HepG2 (cell line): ENCODE results near the gene HYOU1. TPM values are rescaled to one million over a fixed set of nuclear protein-coding genes. Genes with fewer than 3 reads are reported as not detected.
A peak's percentile ranks its signal among the peaks of the same experiment; 100 is the strongest.

ENCODE experiments used
- BRCA1 ChIP-seq: sonication (generic); formaldehyde crosslinking; IDR thresholded peaks from 2 replicates; pipeline ENCODE4 v1.4.0; 2020; ENCODE audit warnings: missing genetic modification reagents
- FOXJ3 ChIP-seq: sonication (generic); formaldehyde crosslinking; IDR thresholded peaks from 2 replicates; pipeline ENCODE4 v1.4.0; 2020; ENCODE audit warnings: missing genetic modification reagents, mild to moderate bottlenecking, borderline replicate concordance
- GABPB1 ChIP-seq: IDR thresholded peaks from 2 replicates; pipeline ENCODE4 v1.6.1; 2016; ENCODE audit warnings: mild to moderate bottlenecking, missing genetic modification reagents, moderate library complexity, missing compliant biosample characterization
- GFI1 ChIP-seq: sonication (generic); formaldehyde crosslinking; IDR thresholded peaks from 2 replicates; pipeline ENCODE4 v1.5.0; 2020; ENCODE audit warnings: missing genetic modification reagents, mild to moderate bottlenecking, borderline replicate concordance
- HHEX ChIP-seq: IDR thresholded peaks from 2 replicates; pipeline ENCODE4 v1.6.1; 2016; ENCODE audit warnings: control low read depth
- MAFF ChIP-seq: IDR thresholded peaks from 2 replicates; pipeline ENCODE4 v1.6.1; 2011; ENCODE audit warnings: low read depth, low read length, improper control_type of control experiment
- PAX8 ChIP-seq: sonication (generic); formaldehyde crosslinking; IDR thresholded peaks from 2 replicates; pipeline ENCODE4 v1.8.0; 2022; ENCODE audit warnings: mild to moderate bottlenecking, missing genetic modification reagents, borderline replicate concordance
- ZC3H13 ChIP-seq: sonication (generic); formaldehyde crosslinking; IDR thresholded peaks from 2 replicates; pipeline ENCODE4 v1.8.1; 2023; ENCODE audit warnings: mild to moderate bottlenecking, missing genetic modification reagents, moderate library complexity
- ZFYVE20 ChIP-seq: sonication (generic); formaldehyde crosslinking; IDR thresholded peaks from 2 replicates; pipeline ENCODE4 v1.8.0; 2023; ENCODE audit warnings: low read depth, mild to moderate bottlenecking, moderate library complexity, missing genetic modification reagents, borderline replicate concordance
- ZNF180 ChIP-seq: sonication (generic); formaldehyde crosslinking; IDR thresholded peaks from 2 replicates; pipeline ENCODE4 v1.4.0; 2020; ENCODE audit warnings: low read depth, missing genetic modification reagents, borderline replicate concordance
- ZNF451 ChIP-seq: sonication (generic); formaldehyde crosslinking; IDR thresholded peaks from 2 replicates; pipeline ENCODE4 v1.5.0; 2020; ENCODE audit warnings: mild to moderate bottlenecking, missing genetic modification reagents
- ZNF629 ChIP-seq: sonication (generic); formaldehyde crosslinking; conservative IDR thresholded peaks from 2 replicates; pipeline ENCODE4 v1.5.0; 2020; ENCODE audit warnings: missing genetic modification reagents
- polyA plus RNA-seq, 8 experiments: library from polyadenylated mRNA; depleted of rRNA in 3 of 8; stranded (reverse) in 7 of 8; unstranded in 1 of 8; fragments of >200 nt; fragmentation: Illumina TruSeq in 4 of 8; extraction: Trizol in 4 of 8; gene quantifications; 2 replicates each; pipeline versions ENCODE4 v1.2.1 to v1.2.3, GENCODE V29; 2011 to 2016; ENCODE audit warnings: low read depth in 4 of 8, missing spikeins in 1 of 8, mixed read lengths in 1 of 8; ENCODE audit not compliant: insufficient read depth in 1 of 8
- total RNA-seq, 5 experiments: library from RNA; depleted of rRNA; stranded (reverse); fragments of >200 nt; fragmentation: Illumina TruSeq; extraction: Trizol; gene quantifications; 2 replicates each; pipeline ENCODE4 v1.2.3, GENCODE V29; 2016; ENCODE audit warnings: low read depth in 1 of 5
- TF ChIP-seq, protein P1 (sequence below): fragments of 450-650 bp; IDR thresholded peaks from 2 replicates; pipeline ENCODE4 v1.6.1; 2017; ENCODE audit warnings: mild to moderate bottlenecking
- TF ChIP-seq, protein P2 (sequence below): sonication (generic); formaldehyde crosslinking; IDR thresholded peaks from 2 replicates; pipeline ENCODE4 v1.9.0; 2022; ENCODE audit warnings: low read depth, missing genetic modification reagents
- TF ChIP-seq, protein P3 (sequence below): sonication (generic); IDR thresholded peaks from 2 replicates; pipeline ENCODE4 v1.6.1; 2016; ENCODE audit warnings: low read depth, borderline replicate concordance
- TF ChIP-seq, protein P4 (sequence below): sonication (generic); formaldehyde crosslinking; IDR thresholded peaks from 2 replicates; pipeline ENCODE4 v1.4.0; 2020; ENCODE audit warnings: missing genetic modification reagents
- TF ChIP-seq, protein P5 (sequence below): sonication (generic); formaldehyde crosslinking; IDR thresholded peaks from 2 replicates; pipeline ENCODE4 v1.8.0; 2022; ENCODE audit warnings: missing genetic modification reagents, low read depth, mild to moderate bottlenecking, borderline replicate concordance

The HYOU1 gene
- total and polyA plus RNA-seq, 2 of the 13 experiments (the other 11 are each of a cell fraction or from before 2014, with no cell fraction given) = 127 to 155 TPM

DNA sequence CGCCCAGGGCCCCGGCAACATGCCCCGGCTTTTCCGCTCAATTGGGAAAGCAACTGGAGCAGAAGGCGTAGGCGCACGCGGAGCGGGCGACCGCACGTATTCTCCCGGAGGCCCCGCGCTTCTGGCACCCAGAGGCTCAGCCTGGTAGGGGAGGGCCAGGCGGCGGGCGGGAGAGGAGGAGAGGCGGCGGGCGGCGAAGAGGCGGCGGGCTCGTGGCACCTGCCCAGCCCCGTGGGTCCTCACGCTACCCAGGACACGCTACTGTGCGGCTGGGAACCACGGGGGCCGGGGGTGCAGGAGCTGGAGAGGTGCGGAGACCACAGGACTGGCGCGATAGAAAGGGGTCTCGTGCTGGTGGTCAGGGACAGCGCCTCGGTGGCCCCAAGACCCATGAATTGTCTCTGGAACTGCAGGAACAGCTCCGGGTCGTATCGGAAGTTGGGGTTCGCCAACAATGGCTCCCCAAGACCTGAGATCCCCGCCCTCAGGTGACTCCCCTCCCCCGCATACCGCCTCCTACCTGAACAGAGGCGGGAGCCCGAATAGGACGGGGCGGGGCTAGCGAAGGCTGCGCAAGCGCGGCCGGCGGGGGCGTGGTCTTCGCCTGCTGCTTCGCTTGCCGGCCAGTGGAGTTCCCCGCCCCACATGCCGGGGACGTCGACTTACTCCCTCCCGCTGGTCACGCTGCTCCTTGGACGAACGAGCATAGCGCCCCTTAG, 26.5 kb downstream of the HYOU1 start, which contains the start of gene SLC37A4 (continued):
- TF ChIP-seq, protein P1, sequence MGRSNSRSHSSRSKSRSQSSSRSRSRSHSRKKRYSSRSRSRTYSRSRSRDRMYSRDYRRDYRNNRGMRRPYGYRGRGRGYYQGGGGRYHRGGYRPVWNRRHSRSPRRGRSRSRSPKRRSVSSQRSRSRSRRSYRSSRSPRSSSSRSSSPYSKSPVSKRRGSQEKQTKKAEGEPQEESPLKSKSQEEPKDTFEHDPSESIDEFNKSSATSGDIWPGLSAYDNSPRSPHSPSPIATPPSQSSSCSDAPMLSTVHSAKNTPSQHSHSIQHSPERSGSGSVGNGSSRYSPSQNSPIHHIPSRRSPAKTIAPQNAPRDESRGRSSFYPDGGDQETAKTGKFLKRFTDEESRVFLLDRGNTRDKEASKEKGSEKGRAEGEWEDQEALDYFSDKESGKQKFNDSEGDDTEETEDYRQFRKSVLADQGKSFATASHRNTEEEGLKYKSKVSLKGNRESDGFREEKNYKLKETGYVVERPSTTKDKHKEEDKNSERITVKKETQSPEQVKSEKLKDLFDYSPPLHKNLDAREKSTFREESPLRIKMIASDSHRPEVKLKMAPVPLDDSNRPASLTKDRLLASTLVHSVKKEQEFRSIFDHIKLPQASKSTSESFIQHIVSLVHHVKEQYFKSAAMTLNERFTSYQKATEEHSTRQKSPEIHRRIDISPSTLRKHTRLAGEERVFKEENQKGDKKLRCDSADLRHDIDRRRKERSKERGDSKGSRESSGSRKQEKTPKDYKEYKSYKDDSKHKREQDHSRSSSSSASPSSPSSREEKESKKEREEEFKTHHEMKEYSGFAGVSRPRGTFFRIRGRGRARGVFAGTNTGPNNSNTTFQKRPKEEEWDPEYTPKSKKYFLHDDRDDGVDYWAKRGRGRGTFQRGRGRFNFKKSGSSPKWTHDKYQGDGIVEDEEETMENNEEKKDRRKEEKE = no peak
- TF ChIP-seq, protein P2, sequence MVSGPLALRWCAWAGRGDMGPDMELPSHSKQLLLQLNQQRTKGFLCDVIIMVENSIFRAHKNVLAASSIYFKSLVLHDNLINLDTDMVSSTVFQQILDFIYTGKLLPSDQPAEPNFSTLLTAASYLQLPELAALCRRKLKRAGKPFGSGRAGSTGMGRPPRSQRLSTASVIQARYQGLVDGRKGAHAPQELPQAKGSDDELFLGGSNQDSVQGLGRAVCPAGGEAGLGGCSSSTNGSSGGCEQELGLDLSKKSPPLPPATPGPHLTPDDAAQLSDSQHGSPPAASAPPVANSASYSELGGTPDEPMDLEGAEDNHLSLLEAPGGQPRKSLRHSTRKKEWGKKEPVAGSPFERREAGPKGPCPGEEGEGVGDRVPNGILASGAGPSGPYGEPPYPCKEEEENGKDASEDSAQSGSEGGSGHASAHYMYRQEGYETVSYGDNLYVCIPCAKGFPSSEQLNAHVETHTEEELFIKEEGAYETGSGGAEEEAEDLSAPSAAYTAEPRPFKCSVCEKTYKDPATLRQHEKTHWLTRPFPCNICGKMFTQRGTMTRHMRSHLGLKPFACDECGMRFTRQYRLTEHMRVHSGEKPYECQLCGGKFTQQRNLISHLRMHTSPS (CRISPR knock-in tag) = no peak
- TF ChIP-seq, protein P3, sequence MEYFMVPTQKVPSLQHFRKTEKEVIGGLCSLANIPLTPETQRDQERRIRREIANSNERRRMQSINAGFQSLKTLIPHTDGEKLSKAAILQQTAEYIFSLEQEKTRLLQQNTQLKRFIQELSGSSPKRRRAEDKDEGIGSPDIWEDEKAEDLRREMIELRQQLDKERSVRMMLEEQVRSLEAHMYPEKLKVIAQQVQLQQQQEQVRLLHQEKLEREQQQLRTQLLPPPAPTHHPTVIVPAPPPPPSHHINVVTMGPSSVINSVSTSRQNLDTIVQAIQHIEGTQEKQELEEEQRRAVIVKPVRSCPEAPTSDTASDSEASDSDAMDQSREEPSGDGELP = peak; percentile 56; the same call in 1 of the 2 replicates
- TF ChIP-seq, protein P4, sequence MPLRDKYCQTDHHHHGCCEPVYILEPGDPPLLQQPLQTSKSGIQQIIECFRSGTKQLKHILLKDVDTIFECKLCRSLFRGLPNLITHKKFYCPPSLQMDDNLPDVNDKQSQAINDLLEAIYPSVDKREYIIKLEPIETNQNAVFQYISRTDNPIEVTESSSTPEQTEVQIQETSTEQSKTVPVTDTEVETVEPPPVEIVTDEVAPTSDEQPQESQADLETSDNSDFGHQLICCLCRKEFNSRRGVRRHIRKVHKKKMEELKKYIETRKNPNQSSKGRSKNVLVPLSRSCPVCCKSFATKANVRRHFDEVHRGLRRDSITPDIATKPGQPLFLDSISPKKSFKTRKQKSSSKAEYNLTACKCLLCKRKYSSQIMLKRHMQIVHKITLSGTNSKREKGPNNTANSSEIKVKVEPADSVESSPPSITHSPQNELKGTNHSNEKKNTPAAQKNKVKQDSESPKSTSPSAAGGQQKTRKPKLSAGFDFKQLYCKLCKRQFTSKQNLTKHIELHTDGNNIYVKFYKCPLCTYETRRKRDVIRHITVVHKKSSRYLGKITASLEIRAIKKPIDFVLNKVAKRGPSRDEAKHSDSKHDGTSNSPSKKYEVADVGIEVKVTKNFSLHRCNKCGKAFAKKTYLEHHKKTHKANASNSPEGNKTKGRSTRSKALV (CRISPR knock-in tag) = 0 out of 2 replicates have a peak, but pooled peaks have one; percentile 56
- TF ChIP-seq ZNF629 (no peak; the same call in 1 of the 2 replicates), HHEX (CRISPR knock-in tag) (no peak), PAX8 (CRISPR knock-in tag) (no peak), GABPB1 (CRISPR knock-in tag) (peak; percentile 77), BRCA1 (CRISPR knock-in tag) (peak; percentile 89), ZNF451 (0 out of 2 replicates have a peak, but pooled peaks have one; percentile 46), ZC3H13 (CRISPR knock-in tag) (no peak), ZFYVE20 (CRISPR knock-in tag) (no peak), ZNF180 (CRISPR knock-in tag) (no peak), GFI1 (CRISPR knock-in tag) (no peak; the same call in 1 of the 2 replicates), MAFF (no peak), FOXJ3 (CRISPR knock-in tag) (no peak)
- TF ChIP-seq, protein P5, sequence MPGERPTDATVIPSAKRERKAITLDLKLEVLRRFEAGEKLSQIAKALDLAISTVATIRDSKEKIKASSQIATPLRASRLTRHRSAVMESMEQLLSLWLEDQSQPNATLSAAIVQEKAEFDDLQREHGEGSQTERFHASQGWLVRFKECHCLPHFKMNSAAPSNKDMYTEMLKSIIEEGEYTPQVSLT = no peak
